ENCODE measurements around the gene PDE3B. TPM values are rescaled to one million over a fixed set of nuclear protein-coding genes. Genes with fewer than 3 reads are reported as not detected.

PDE3B gene
- total and polyA plus RNA-seq, 4 donors: 2.5 to 15.1 (median 7.6) TPM

- Histone ChIP-seq H3K9me3 (ENCODE audit: control insufficient read depth, low read length) (no peaks in the 10 kb centered on the region), H3K27ac (ENCODE audit: low read depth in 1 of 2, low read length in 2 of 2) (no peak overlapping the region), H3K4me1 (ENCODE audit: control insufficient read depth in 1 of 2, insufficient read depth in 2 of 2, low read length in 2 of 2) (peaks cover 0 to 2% of the 10 kb centered on the region in 2 donors), H3K36me3 (ENCODE audit: control insufficient read depth in 1 of 2, insufficient read depth in 2 of 2, low read length in 1 of 2) (no peaks in the 10 kb centered on the region), H3K4me3 (ENCODE audit: low read length in 2 of 2) (no peak overlapping the region), H3K27me3 (ENCODE audit: control insufficient read depth in 1 of 2, insufficient read depth in 2 of 2, low read length in 1 of 2) (no peaks in the 10 kb centered on the region)
- whole genome bisulfite sequencing, 2 donors: 53 to 65% methylated on average over 1 of the region's 1 CpG
- intact Hi-C loops (cut with DNase I): no loop called here
- DNase-seq: no peak
- ATAC-seq (ENCODE audit: low FRiP score): no peak
Observed at GRCh38 chr11:14635546-14635945, 8.1 kb upstream of the PDE3B start.

- DNase-seq: no peak
- Histone ChIP-seq H3K27ac (ENCODE audit: low read depth in 1 of 2, low read length in 2 of 2) (no peak overlapping the region), H3K27me3 (ENCODE audit: control insufficient read depth in 1 of 2, insufficient read depth in 2 of 2, low read length in 1 of 2) (no peaks in the 10 kb centered on the region), H3K36me3 (ENCODE audit: control insufficient read depth in 1 of 2, insufficient read depth in 2 of 2, low read length in 1 of 2) (no peaks in the 10 kb centered on the region), H3K9me3 (ENCODE audit: control insufficient read depth, low read length) (no peaks in the 10 kb centered on the region), H3K4me3 (ENCODE audit: low read length in 2 of 2) (no peak overlapping the region), H3K4me1 (ENCODE audit: control insufficient read depth in 1 of 2, insufficient read depth in 2 of 2, low read length in 2 of 2) (peaks cover 0 to 2% of the 10 kb centered on the region in 2 donors)
- intact Hi-C loops (cut with DNase I): no loop called here
- WGBS, 2 donors: 81 to 82% methylated on average over 1 of the region's 1 CpG
- no peak for ATAC-seq (ENCODE audit: low FRiP score)
Observed at GRCh38 chr11:14636119-14636518, 7.5 kb upstream of the PDE3B start.

- Histone ChIP-seq H3K36me3 (ENCODE audit: control insufficient read depth in 1 of 2, insufficient read depth in 2 of 2, low read length in 1 of 2) (no peaks in the 10 kb centered on the region), H3K9me3 (ENCODE audit: control insufficient read depth, low read length) (no peaks in the 10 kb centered on the region), H3K4me3 (ENCODE audit: low read length in 2 of 2) (no peak overlapping the region), H3K4me1 (ENCODE audit: control insufficient read depth in 1 of 2, insufficient read depth in 2 of 2, low read length in 2 of 2) (peaks cover 2 to 5% of the 10 kb centered on the region in 2 donors), H3K27me3 (ENCODE audit: control insufficient read depth in 1 of 2, insufficient read depth in 2 of 2, low read length in 1 of 2) (no peaks in the 10 kb centered on the region), H3K27ac (ENCODE audit: low read depth in 1 of 2, low read length in 2 of 2) (no peak overlapping the region)
- intact Hi-C loops (cut with DNase I): no loop called here
- DNase-seq (no peak), ATAC-seq (ENCODE audit: low FRiP score) (no peak)
- WGBS, 2 donors: 87 to 88% methylated on average over 5 of the region's 5 CpGs
Observed at GRCh38 chr11:14637868-14638409, 5.7 kb upstream of the PDE3B start.

- H3K9me3 ChIP-seq (ENCODE audit: control insufficient read depth, low read length): no peaks in the 10 kb centered on the region
- no peak overlapping the region for H3K4me3 ChIP-seq (ENCODE audit: low read length in 2 of 2)
- H3K27me3 ChIP-seq (ENCODE audit: control insufficient read depth in 1 of 2, insufficient read depth in 2 of 2, low read length in 1 of 2): no peaks in the 10 kb centered on the region
- intact Hi-C loops (cut with DNase I): no loop called here
- peak in 1 of 2 donors; percentile 48 for DNase-seq
- H3K27ac ChIP-seq (ENCODE audit: low read depth in 1 of 2, low read length in 2 of 2): no peak overlapping the region
- 8 to 11% methylated on average over 4 of the region's 4 CpGs for WGBS, 2 donors
- H3K36me3 ChIP-seq (ENCODE audit: control insufficient read depth in 1 of 2, insufficient read depth in 2 of 2, low read length in 1 of 2): no peaks in the 10 kb centered on the region
- H3K4me1 ChIP-seq (ENCODE audit: control insufficient read depth in 1 of 2, insufficient read depth in 2 of 2, low read length in 2 of 2): peaks cover 2 to 5% of the 10 kb centered on the region in 2 donors
- no peak for ATAC-seq (ENCODE audit: low FRiP score)
Observed at GRCh38 chr11:14638561-14638960, 5.0 kb upstream of the PDE3B start.

- WGBS, 2 donors: 88% methylated on average over 4 of the region's 4 CpGs
- Histone ChIP-seq H3K27ac (ENCODE audit: low read depth in 1 of 2, low read length in 2 of 2) (no peak overlapping the region), H3K27me3 (ENCODE audit: control insufficient read depth in 1 of 2, insufficient read depth in 2 of 2, low read length in 1 of 2) (no peaks in the 10 kb centered on the region), H3K36me3 (ENCODE audit: control insufficient read depth in 1 of 2, insufficient read depth in 2 of 2, low read length in 1 of 2) (no peaks in the 10 kb centered on the region), H3K4me1 (ENCODE audit: control insufficient read depth in 1 of 2, insufficient read depth in 2 of 2, low read length in 2 of 2) (peaks cover 2 to 5% of the 10 kb centered on the region in 2 donors), H3K9me3 (ENCODE audit: control insufficient read depth, low read length) (no peaks in the 10 kb centered on the region), H3K4me3 (ENCODE audit: low read length in 2 of 2) (no peak overlapping the region)
- DNase-seq: no peak
- intact Hi-C loops (cut with DNase I): loop anchor here (5.0 kb wide), 3 partner anchors 104 to 250 kb away; partner anchors contain the start of genes CYP2R1 (in 2 of the 2) and PSMA1 (in 1 of the 2)
- no peak for ATAC-seq (ENCODE audit: low FRiP score)
Observed at GRCh38 chr11:14641801-14642200, 1.8 kb upstream of the PDE3B start.

GRCh38 chr11:14642453-14642852 lies 1.2 kb upstream of the PDE3B start:
- H3K27ac ChIP-seq (ENCODE audit: low read depth in 1 of 2, low read length in 2 of 2): no peak overlapping the region
- no peak for ATAC-seq (ENCODE audit: low FRiP score)
- intact Hi-C loops (cut with DNase I): loop anchor here (5.0 kb wide), 3 partner anchors 105 to 250 kb away; partner anchors contain the start of genes CYP2R1 (in 2 of the 2) and PSMA1 (in 1 of the 2)
- 48% methylated on average over 5 of the region's 5 CpGs for WGBS, 2 donors
- H3K9me3 ChIP-seq (ENCODE audit: control insufficient read depth, low read length): no peaks in the 10 kb centered on the region
- DNase-seq: no peak
- peaks cover 2 to 5% of the 10 kb centered on the region in 2 donors for H3K4me1 ChIP-seq (ENCODE audit: control insufficient read depth in 1 of 2, insufficient read depth in 2 of 2, low read length in 2 of 2)
- H3K36me3 ChIP-seq (ENCODE audit: control insufficient read depth in 1 of 2, insufficient read depth in 2 of 2, low read length in 1 of 2): no peaks in the 10 kb centered on the region
- no peaks in the 10 kb centered on the region for H3K27me3 ChIP-seq (ENCODE audit: control insufficient read depth in 1 of 2, insufficient read depth in 2 of 2, low read length in 1 of 2)
- H3K4me3 ChIP-seq (ENCODE audit: low read length in 2 of 2): peak overlapping the region in 1 of 2 donors; percentile 20

- 24% methylated on average over 52 of the region's 52 CpGs for WGBS, 2 donors
- intact Hi-C loops (cut with DNase I): loop anchor here (5.0 kb wide), 3 partner anchors 106 to 249 kb away; partner anchors contain the start of genes CYP2R1 (in 2 of the 2) and PSMA1 (in 1 of the 2)
- H3K4me1 ChIP-seq (ENCODE audit: control insufficient read depth in 1 of 2, insufficient read depth in 2 of 2, low read length in 2 of 2): peaks cover 2 to 5% of the 10 kb centered on the region in 2 donors
- H3K36me3 ChIP-seq (ENCODE audit: control insufficient read depth in 1 of 2, insufficient read depth in 2 of 2, low read length in 1 of 2): no peaks in the 10 kb centered on the region
- H3K27me3 ChIP-seq (ENCODE audit: control insufficient read depth in 1 of 2, insufficient read depth in 2 of 2, low read length in 1 of 2): no peaks in the 10 kb centered on the region
- ATAC-seq (ENCODE audit: low FRiP score): no peak
- peak overlapping the region in 1 of 2 donors; percentile 67 for H3K27ac ChIP-seq (ENCODE audit: low read depth in 1 of 2, low read length in 2 of 2)
- no peaks in the 10 kb centered on the region for H3K9me3 ChIP-seq (ENCODE audit: control insufficient read depth, low read length)
- H3K4me3 ChIP-seq (ENCODE audit: low read length in 2 of 2): peak overlapping the region; percentile 43 to 79
- DNase-seq: no peak
Observed at GRCh38 chr11:14642873-14643696, 519 bp upstream of the PDE3B start.

- WGBS, 2 donors: 0% methylated on average over 51 to 65 of the region's 65 CpGs
- peak overlapping the region; percentile 43 to 79 for H3K4me3 ChIP-seq (ENCODE audit: low read length in 2 of 2)
- peak; percentile 59 to 81 for DNase-seq
- H3K36me3 ChIP-seq (ENCODE audit: control insufficient read depth in 1 of 2, insufficient read depth in 2 of 2, low read length in 1 of 2): no peaks in the 10 kb centered on the region
- no peaks in the 10 kb centered on the region for H3K9me3 ChIP-seq (ENCODE audit: control insufficient read depth, low read length)
- peak overlapping the region; percentile 67 to 69 for H3K27ac ChIP-seq (ENCODE audit: low read depth in 1 of 2, low read length in 2 of 2)
- no peaks in the 10 kb centered on the region for H3K27me3 ChIP-seq (ENCODE audit: control insufficient read depth in 1 of 2, insufficient read depth in 2 of 2, low read length in 1 of 2)
- intact Hi-C loops (cut with DNase I): loop anchor here (5.0 kb wide), 3 partner anchors 107 to 248 kb away; partner anchors contain the start of genes CYP2R1 (in 2 of the 2) and PSMA1 (in 1 of the 2)
- H3K4me1 ChIP-seq (ENCODE audit: control insufficient read depth in 1 of 2, insufficient read depth in 2 of 2, low read length in 2 of 2): peaks cover 0 to 5% of the 10 kb centered on the region in 2 donors
- ATAC-seq (ENCODE audit: low FRiP score): peak; percentile 79
Observed at GRCh38 chr11:14644226-14645014, 816 bp downstream of the PDE3B start.

Data from aorta (tissue), 5 donors.